ENCODE measurements around the gene TRIM24.

DNA sequence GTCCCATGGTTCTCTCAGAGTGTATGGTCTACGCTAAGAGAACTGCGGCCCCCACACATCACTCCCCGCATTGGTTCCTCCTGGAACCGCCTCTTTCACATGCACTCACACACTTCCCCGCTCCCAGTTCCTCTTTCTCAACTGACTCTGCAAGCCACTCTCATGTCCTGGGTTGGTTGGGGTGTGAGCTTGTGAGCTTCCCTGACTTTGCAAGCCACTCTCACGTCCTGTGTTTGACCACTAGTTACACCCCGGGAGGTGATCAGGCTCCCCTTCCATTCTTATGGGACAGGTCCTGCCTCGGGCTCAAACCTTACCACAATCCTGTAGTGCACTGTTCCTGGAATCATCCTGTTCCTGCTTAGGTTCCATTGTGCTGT, 105.0 kb downstream of the TRIM24 start:
- no peak for TF ChIP-seq EZH2 (IDR thresholded peaks at IDR 0.05)
- TF ChIP-seq, protein P1, sequence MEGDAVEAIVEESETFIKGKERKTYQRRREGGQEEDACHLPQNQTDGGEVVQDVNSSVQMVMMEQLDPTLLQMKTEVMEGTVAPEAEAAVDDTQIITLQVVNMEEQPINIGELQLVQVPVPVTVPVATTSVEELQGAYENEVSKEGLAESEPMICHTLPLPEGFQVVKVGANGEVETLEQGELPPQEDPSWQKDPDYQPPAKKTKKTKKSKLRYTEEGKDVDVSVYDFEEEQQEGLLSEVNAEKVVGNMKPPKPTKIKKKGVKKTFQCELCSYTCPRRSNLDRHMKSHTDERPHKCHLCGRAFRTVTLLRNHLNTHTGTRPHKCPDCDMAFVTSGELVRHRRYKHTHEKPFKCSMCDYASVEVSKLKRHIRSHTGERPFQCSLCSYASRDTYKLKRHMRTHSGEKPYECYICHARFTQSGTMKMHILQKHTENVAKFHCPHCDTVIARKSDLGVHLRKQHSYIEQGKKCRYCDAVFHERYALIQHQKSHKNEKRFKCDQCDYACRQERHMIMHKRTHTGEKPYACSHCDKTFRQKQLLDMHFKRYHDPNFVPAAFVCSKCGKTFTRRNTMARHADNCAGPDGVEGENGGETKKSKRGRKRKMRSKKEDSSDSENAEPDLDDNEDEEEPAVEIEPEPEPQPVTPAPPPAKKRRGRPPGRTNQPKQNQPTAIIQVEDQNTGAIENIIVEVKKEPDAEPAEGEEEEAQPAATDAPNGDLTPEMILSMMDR (IDR thresholded peaks at IDR 0.05), result no peak

Measured in neural progenitor cell (in vitro differentiated cells).